ENCODE results near the gene GRID1.

The GRID1 gene

GRCh38 chr10:86205306-86206239, 161.0 kb downstream of the GRID1 start:
- no peak for DNase-seq

GRCh38 chr10:86204421-86205305, 161.9 kb downstream of the GRID1 start:
- DNase-seq: no peak

GRCh38 chr10:86203162-86203905, 163.3 kb downstream of the GRID1 start:
- DNase-seq: no peak

- DNase-seq: no peak
Measured at GRCh38 chr10:86202226-86202735, 164.3 kb downstream of the GRID1 start.

GRCh38 chr10:86200867-86201266, 165.7 kb downstream of the GRID1 start:
- DNase-seq: no peak

GRCh38 chr10:86200269-86200668, 166.3 kb downstream of the GRID1 start:
- DNase-seq: no peak

GRCh38 chr10:86199041-86199440, 167.6 kb downstream of the GRID1 start:
- DNase-seq: no peak

- no peak for DNase-seq
Measured at GRCh38 chr10:86198271-86198670, 168.3 kb downstream of the GRID1 start.

GRCh38 chr10:86197166-86197790, 169.3 kb downstream of the GRID1 start:
- DNase-seq: no peak

GRCh38 chr10:86195521-86196157, 171.0 kb downstream of the GRID1 start:
- DNase-seq: no peak

- no peak for DNase-seq
Measured at GRCh38 chr10:86194684-86195083, 171.9 kb downstream of the GRID1 start.

- no peak for DNase-seq
Measured at GRCh38 chr10:86193841-86194240, 172.8 kb downstream of the GRID1 start.

GRCh38 chr10:86192691-86193090, 173.9 kb downstream of the GRID1 start:
- DNase-seq: no peak

GRCh38 chr10:86192147-86192546, 174.4 kb downstream of the GRID1 start:
- no peak for DNase-seq

- DNase-seq: no peak
Measured at GRCh38 chr10:86191686-86192085, 174.9 kb downstream of the GRID1 start.

GRCh38 chr10:86191166-86191565, 175.4 kb downstream of the GRID1 start:
- DNase-seq: no peak

- DNase-seq: no peak
Measured at GRCh38 chr10:86190291-86190690, 176.3 kb downstream of the GRID1 start.

GRCh38 chr10:86189891-86190290, 176.7 kb downstream of the GRID1 start:
- DNase-seq: no peak

GRCh38 chr10:86188796-86189558, 177.6 kb downstream of the GRID1 start:
- DNase-seq: no peak

- DNase-seq: no peak
Measured at GRCh38 chr10:86188326-86188725, 178.3 kb downstream of the GRID1 start.
